Measurements from ENCODE around the gene POLRMT. TPM values are rescaled to one million over a fixed set of nuclear protein-coding genes. Genes with fewer than 3 reads are reported as not detected.
A peak's percentile ranks its signal among the peaks of the same experiment; 100 is the strongest.

Gene POLRMT
- polyA plus RNA-seq, 10 donors = 27.3 to 38.4 (median 31.1) TPM

DNA sequence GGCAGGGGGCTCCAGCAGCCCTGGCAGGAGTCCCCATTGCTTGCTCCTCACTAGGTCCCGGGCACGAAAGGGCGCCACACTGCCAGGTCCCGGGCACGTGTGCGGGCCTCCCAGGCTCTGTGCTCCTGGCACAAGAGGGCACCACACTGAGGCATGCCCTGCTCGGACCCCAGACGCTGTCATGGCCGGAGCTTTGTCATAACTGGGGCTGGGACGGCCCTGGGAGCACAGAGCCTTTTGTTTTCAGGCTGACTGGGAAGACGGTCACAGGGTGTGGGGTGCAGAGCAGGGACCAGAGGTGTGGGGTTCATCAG, 53.5 kb downstream of the POLRMT start:
- no peak for DNase-seq

DNA sequence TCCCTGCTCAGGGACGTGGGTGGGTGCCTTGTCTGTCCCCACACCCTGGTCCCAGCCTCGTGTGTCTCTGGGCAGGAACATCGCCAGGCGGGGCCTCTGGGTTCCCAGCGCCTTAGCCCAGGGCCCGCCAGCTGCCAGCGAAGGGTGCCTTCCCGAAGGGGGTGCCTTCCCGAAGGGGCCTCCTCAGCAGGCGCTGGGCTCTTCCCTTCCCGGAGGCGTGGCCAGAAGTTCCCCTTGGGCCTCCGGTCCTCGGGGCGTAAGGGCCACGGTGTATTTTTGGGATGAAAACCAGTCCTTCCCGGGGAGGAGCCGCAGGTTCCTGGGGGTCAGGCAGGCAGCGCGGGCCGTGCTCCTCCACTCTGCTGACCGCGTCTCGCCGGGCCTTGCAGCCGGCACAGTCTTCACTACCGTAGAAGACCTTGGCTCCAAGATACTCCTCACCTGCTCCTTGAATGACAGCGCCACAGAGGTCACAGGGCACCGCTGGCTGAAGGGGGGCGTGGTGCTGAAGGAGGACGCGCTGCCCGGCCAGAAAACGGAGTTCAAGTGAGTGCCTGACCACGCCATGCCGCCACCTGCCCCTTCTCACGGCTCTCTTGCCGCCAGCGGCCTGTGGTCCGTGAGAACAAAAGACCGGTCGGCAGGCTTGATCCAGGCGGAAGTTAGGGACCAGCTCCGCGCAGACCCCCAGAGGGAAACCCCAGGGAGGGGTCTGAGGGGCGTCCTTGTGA, 54.1 kb downstream of the POLRMT start:
- DNase-seq = no peak

DNA sequence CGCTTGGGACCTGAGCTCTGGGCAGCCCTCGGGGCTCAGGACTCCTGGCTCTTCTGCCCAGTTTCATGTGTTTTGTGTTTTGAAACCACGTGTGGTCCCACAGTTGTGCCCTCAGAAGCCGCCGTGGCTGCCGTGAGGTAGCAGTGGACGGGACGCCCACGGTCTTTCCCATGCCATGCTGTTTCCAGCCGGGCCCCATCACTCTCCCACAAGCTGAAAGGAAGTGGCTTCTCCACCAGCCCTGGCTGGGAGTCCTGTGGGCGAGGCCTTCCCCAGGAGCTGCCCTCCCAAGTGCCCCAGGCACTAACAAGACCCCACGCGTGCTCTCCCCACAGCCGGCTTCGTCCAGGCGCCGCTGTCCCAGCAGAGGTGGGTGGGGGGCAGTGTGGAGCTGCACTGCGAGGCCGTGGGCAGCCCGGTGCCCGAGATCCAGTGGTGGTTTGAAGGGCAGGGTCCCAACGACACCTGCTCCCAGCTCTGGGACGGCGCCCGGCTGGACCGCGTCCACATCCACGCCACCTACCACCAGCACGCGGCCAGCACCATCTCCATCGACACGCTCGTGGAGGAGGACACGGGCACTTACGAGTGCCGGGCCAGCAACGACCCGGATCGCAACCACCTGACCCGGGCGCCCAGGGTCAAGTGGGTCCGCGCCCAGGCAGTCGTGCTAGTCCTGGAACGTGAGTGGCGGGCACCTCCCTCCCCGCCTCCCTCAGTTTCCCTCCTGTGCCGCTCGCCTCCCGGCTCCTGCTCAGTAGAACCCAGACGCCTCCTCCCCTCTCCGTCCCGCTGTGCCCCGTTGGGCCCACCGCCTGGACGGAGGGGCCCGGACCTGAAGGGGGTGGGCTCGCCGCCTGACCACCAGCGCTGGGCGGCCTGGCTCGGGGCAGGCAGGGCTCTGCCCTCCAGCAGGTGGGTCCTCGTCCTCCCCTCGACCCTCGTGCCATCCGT, 55.6 kb downstream of the POLRMT start:
- no peak for DNase-seq

DNA sequence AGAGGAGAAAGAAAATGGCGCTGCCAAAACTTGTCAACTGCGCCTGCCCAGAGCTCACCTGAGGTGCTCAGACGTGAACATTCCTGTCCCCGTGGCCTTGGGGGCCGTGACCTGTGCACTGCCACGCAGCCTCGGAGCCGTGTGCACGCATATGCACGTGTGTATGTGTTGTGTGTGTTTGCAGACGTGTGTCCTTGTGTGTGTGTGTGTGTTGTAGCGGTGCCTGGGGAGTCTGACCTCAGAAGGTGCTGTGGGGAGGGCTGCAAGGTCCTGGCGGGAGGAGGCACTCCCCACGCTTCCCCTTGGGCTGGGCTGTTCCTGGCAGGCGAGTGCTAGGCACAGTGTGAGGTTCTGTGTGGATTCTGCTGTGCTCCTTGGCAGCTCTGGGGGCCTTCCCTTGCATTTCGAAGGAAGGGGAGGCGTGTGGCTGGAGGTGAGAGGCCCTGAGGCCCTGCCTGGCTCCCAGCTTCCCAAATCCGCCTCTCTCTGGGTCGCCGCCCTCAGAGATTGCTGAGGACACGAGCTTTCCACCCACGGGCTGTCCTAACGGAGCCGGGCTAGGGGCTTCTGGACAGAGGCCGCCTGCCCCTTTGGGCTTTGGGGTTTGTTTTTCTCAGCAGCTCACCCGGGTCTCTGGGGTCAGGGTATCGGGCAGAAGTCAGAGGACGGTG, 56.4 kb downstream of the POLRMT start:
- DNase-seq = no peak

DNA sequence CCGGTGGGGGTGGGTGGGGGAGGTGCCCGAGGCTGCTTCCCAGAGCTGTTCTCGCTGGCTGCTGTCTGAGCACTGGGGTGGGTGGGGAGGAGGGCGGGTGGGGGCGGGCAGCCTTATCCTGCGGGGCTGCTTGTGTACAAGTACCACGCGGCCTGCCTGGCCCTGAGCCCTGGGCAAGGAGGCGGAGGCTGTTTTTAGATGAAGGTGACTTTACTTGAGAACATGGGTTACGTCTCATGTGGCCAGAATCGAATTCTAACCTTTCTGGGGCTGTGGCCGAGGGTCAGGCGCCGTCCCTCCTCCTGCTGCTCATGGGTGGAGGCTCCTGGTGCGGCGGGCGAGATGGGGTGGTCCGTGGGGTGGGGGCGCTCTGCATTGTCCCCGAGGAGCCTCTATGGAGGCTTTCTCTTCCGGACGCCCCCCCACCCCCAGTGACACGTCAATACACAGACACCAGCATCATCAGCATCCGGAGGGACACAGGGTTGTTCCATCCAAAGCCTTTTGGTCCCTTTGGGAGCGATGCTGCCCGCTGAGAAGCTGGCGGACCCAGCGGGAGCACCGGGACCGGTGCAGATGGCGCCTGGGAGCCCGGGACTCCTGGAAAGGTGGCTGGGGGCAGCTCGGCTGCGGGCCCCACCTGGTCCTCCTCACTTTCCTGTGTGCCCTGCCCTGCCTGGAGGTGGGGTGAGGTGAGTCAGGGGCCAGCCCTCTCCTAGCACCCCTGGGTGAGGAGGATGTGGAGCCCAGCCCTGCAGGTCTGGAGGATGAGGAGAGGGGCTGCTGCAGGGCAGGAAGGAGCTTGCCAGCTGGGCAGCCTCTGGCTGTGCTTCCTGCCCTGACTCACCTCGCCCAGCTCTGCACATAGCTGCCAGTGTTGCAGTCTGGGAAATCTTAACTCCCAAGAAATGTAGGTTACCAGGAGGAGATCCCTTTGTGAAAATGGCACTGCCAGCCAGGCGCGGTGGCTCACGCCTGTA, 57.5 kb downstream of the POLRMT start:
- DNase-seq = no peak

DNA sequence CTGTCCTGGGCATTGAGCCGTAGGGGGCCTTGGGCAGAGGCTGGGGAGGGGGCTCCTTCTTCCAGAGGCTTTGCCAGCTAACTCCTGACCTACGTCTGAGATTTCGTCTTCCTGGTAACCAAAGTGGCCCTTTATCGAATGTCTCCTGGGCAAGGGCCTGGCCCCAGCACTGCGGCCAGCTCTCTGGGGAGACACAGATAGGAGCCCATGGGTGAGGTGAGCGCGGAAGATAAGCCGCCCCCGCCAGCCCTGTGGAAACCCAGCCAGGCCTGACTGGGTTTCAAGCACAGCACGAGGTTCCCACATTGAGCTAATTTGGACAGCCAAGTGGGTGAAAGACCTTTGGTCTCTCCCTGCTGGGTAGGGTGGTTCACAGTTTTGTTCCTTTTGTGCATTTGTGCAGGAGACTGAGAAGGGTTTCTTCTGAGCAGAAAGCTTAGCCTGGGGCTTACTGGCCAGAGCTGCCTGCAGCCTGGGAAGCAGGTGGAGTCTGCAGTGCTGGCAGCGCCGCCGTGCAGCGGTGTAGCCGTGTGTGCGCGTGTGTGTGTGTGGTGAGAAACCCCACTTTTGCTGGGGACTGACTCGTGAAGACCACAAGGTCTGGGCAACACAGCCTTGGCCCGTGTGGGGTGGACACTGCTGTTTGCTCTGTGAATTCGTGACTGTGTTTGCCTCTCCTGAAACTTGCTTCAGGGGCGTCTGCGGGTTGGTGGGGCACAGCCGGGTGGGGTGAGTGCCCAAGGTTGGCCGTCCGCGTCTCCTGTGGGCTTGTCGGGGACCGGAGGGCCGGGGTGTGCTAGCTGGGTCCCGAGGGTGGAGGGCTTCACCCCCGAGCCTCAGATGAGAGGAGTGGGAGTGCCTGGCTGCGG, 58.4 kb downstream of the POLRMT start:
- peak in 1 of 3 donors; percentile 53 for DNase-seq

DNA sequence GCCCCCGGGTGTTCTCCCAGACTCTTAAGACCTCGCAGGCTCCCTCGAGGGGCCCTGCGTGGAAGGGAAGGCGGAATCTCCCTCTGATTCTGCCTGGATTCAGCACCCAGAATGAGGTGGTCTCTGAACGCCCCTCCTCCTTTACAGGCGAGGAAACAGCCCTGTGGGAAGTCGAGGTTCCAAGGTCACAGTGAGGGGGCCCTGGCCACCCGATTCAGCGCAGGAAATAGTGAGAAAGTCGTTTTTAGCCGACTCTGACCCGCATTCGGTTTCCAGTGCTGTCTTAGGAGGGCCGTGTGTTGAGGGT, 59.9 kb downstream of the POLRMT start:
- no peak for DNase-seq

DNA sequence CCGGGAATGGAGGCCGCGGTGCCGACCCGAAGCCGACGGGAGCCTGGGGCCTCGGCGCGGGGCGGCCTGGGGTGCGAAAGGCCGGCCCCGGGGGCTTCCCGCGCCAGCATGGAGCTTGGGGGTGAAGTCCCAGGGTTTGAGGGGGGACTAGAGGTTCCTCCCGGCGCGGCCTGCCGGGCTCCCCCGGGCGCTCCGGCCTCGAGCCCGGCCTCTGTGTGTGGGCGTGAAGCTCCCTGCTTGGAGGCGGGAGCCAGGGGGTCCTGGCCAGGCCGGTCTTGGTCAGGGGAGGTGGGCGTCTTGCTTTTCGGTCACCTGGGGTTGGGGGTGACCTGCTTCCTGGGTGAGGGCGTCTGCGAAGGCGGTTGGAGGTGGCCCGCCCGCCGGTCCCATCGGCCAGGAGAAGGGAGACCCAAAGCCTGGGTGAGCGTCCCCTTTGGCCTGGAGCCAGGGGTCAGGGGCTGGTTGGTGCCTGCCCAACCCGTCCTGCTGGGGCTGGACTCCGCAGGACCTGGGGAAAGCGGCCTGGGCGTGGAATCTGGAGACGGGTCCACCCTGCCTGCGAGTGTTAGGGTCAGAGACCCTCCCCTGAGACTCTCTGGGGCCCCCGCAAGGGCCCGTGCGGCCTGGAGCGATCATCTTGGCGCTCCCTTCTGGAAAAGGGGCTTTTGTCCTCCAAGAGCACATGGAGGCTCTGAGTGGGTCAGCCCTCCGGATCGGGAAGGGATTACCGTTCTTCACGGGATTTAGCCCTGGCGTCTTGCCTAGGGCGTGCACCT, 60.4 kb downstream of the POLRMT start:
- DNase-seq = peak in 2 of 3 donors; percentile 62 to 76

DNA sequence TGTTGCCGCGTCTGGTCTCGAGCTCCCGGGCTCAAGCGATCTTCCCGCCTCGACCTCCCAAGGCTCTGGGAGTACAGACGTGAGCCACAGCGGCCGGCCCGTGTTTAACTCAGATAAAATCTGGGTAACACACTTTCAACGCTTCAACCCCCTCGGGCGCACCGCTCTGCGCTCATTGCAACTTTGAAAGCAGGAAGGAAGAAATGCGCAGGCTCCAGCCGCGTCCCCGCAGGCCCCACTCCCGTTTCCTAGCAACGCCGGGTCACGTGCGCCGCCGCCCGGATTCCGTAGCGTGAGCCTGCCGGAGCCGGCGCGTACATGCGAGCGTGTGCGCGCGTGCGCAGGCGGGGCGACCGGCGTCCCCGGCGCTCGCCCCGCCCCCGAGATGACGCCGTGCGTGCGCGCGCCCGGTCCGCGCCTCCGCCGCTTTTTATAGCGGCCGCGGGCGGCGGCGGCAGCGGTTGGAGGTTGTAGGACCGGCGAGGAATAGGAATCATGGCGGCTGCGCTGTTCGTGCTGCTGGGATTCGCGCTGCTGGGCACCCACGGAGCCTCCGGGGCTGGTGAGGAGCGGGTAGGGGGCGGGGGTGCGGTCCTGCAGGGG, 61.1 kb downstream of the POLRMT start, which contains the start of gene BSG:
TSS of gene BSG (plus strand) at position 457 of the 603 bp plus-strand sequence. CDS start at position 496, 39 bp downstream.
- peak; percentile 98 to 99 (median 98) for DNase-seq

DNA sequence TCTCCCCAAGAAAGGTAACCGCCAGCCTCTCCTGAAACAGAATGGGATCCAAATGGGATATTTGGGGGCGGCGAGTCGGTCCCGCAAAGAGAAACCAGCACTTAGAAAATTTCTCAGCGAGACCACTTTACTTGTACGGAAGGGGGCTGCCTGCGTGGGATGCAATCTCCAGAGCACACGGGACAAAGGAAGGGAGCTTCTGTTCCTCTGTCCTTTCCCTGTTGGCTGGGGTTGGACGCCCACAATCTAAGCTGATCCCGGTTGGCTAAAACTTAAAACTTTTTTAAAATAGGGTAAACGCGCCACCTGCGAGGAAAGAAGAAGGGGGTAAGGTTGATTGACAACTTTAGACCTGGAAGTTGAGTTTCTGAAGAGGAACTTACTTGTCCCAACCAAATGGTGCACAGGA, 61.8 kb downstream of the POLRMT start:
- peak in 2 of 3 donors; percentile 24 to 65 for DNase-seq

DNA sequence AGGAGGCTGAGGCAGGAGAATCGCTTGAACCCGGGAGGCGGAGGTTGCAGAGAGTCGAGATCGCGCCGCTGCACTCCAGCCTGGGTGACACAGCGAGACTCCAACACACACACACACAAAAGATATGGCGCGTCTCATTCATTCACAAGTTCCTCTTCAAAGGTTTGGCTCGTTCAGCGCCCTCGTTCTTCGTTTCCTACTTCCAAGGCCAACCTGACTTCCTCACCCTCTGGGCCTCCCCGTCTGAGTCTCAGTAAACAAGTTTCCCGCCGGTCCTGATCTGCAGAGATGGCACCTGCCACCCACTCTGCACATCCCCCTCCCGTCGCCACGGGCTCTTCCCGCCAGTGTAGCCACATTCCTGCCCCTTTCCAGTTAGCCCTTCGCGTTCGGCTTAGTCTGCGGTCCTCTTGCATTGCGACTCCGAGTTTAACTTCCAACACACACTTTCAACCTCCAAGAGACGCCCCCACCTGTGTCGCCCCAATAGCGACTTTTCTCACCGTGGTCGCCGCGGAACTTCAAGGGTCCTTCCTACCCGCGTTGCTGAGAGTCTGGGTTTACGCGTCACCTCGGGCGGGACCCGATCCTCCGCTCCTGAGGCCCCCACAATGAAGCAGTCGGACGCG, 62.3 kb downstream of the POLRMT start:
- DNase-seq = peak in 2 of 3 donors; percentile 22 to 65

DNA sequence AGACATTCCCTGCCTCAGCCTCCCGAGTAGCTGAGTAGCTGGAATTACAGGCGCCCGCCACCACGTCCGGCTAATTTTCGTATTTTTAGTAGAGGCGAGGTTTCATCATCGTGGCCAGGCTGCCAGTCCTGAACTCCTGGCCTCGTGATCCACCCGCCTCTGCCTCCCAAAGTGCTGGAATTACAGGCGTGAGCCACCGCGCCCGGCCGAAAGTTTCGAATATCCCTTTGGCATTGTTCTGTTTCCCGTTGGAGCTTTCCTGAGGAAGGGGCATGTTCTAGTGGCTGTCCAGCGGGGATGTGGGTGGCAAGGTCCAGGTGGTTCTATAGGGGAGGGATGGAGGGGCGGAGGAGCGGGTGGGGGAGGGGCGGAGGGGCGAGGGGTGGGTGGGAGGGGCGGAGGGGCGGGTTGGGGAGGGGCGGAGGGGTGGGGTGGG, 63.1 kb downstream of the POLRMT start:
- DNase-seq = no peak

DNA sequence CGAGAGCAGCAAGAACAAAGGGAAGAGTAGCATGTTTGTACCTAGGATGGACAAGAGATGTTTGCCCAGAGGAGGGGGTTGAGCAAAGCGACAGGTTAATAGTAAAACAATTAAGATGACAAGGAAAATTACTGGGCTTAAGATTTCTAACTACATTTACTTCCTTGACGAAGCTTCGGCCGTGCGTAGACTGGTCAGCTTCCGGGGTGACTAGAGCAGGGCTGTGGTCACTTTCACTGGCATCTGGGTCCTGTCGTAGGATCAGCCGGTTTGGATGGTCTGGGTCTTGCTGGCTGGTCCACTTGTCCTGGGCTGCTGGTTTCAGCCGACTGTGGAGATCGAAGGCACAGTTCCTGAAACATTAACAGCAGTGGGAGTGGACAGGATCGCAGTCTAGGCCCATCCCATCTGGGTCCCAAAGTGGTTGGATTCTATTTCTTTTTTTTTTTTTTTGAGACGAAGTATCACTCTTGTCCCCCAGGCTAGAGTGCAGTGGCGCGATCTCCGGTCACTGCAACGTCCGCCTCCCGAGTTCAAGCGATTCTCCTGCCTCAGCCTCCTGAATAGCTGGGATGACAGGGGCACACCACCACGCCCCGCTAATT, 65.9 kb downstream of the POLRMT start:
- DNase-seq = no peak

Other genes with a start within 250 kb of the POLRMT start
- gene C2CD4C, start 224.4 kb downstream of the POLRMT start, polyA plus RNA-seq (ENCODE audit: insufficient read length in 10 of 10) = 1 to 10 TPM in 5 of 10 donors, under 1 TPM in 5; 0.54 to 1.8 (median 0.92) TPM
- gene SHC2, start 172.5 kb downstream of the POLRMT start, polyA plus RNA-seq (ENCODE audit: insufficient read length in 10 of 10) = 10 to 100 TPM; 25.5 to 49.7 (median 29.5) TPM
- 10 to 100 TPM in 2 of 10 donors, 1 to 10 TPM in 8; 5.6 to 13.4 (median 8.3) TPM for gene MADCAM1, start 137.1 kb downstream of the POLRMT start, polyA plus RNA-seq (ENCODE audit: insufficient read length in 10 of 10)
- 10 to 100 TPM in 2 of 10 donors, 1 to 10 TPM in 8; 3.2 to 11.4 (median 6.1) TPM for gene TPGS1, start 126.0 kb downstream of the POLRMT start, polyA plus RNA-seq (ENCODE audit: insufficient read length in 10 of 10)
- gene CDC34, start 101.8 kb downstream of the POLRMT start, polyA plus RNA-seq (ENCODE audit: insufficient read length in 10 of 10) = 10 to 100 TPM; 51.3 to 83.8 (median 62.2) TPM
- gene GZMM, start 89.5 kb downstream of the POLRMT start, polyA plus RNA-seq (ENCODE audit: insufficient read length in 10 of 10) = 1 to 10 TPM in 1 of 10 donors, under 1 TPM in 7, not detected in 2; 0.16 to 2.8 (median 0.45) TPM
- gene BSG, start 60.9 kb downstream of the POLRMT start, polyA plus RNA-seq (ENCODE audit: insufficient read length in 10 of 10) = 100 to 1,000 TPM; 146 to 281 (median 195) TPM
- gene HCN2, start 43.7 kb downstream of the POLRMT start, polyA plus RNA-seq (ENCODE audit: insufficient read length in 10 of 10) = under 1 TPM; 0.13 to 0.51 (median 0.23) TPM
- gene FGF22, start 6.3 kb upstream of the POLRMT start, polyA plus RNA-seq (ENCODE audit: insufficient read length in 10 of 10) = under 1 TPM in 3 of 10 donors, not detected in 7; 0.10 to 0.30 (median 0.11) TPM
- 10 to 100 TPM; 18.3 to 27.8 (median 21.7) TPM for gene RNF126, start 29.7 kb upstream of the POLRMT start, polyA plus RNA-seq (ENCODE audit: insufficient read length in 10 of 10)
- 10 to 100 TPM; 10.7 to 19.2 (median 14.6) TPM for gene FSTL3, start 42.9 kb upstream of the POLRMT start, polyA plus RNA-seq (ENCODE audit: insufficient read length in 10 of 10)
- gene PRSS57, start 61.9 kb upstream of the POLRMT start, polyA plus RNA-seq (ENCODE audit: insufficient read length in 10 of 10) = under 1 TPM in 4 of 10 donors, not detected in 6; 0.19 to 0.35 (median 0.26) TPM
- gene PALM, start 75.4 kb upstream of the POLRMT start, polyA plus RNA-seq (ENCODE audit: insufficient read length in 10 of 10) = 10 to 100 TPM; 18.5 to 53.6 (median 33.9) TPM
- under 1 TPM in 9 of 10 donors, not detected in 1; 0.05 to 0.84 (median 0.17) TPM for gene MISP, start 117.6 kb upstream of the POLRMT start, polyA plus RNA-seq (ENCODE audit: insufficient read length in 10 of 10)
- 100 to 1,000 TPM; 127 to 230 (median 138) TPM for gene PTBP1, start 163.9 kb upstream of the POLRMT start, polyA plus RNA-seq (ENCODE audit: insufficient read length in 10 of 10)
- 1 to 10 TPM in 1 of 10 donors, under 1 TPM in 9; 0.27 to 1.5 (median 0.68) TPM for gene PLPPR3, start 188.4 kb upstream of the POLRMT start, polyA plus RNA-seq (ENCODE audit: insufficient read length in 10 of 10)
- gene AZU1, start 194.3 kb upstream of the POLRMT start, polyA plus RNA-seq (ENCODE audit: insufficient read length in 10 of 10) = 1 to 10 TPM in 7 of 10 donors, under 1 TPM in 3; 0.35 to 3.0 (median 1.2) TPM
- gene PRTN3, start 207.5 kb upstream of the POLRMT start, polyA plus RNA-seq (ENCODE audit: insufficient read length in 10 of 10) = 1 to 10 TPM in 9 of 10 donors, under 1 TPM in 1; 0.89 to 6.4 (median 2.2) TPM
- 1 to 10 TPM in 1 of 10 donors, under 1 TPM in 9; 0.22 to 2.3 (median 0.60) TPM for gene ELANE, start 218.8 kb upstream of the POLRMT start, polyA plus RNA-seq (ENCODE audit: insufficient read length in 10 of 10)
- 1 to 10 TPM; 1.0 to 5.4 (median 1.9) TPM for gene CFD, start 226.1 kb upstream of the POLRMT start, polyA plus RNA-seq (ENCODE audit: insufficient read length in 10 of 10)